Measurements from ENCODE around the gene NMT2.

- TF ChIP-seq CTCF (IDR thresholded peaks at IDR 0.05; ENCODE audit: low read depth, low read length) = no peak
- no peak for TF ChIP-seq EZH2phosphoT487 (IDR thresholded peaks at IDR 0.05; ENCODE audit: low read depth)
Measured at GRCh38 chr10:15083674-15084501, 84.6 kb downstream of the NMT2 start.
